Ishikawa (cell line): ENCODE measurements around the gene OR1D5.

Experiments used
- CEBPB ChIP-seq: IDR thresholded peaks from 2 replicates; pipeline ENCODE4 v1.6.1; 2012
- CREB1 ChIP-seq: IDR thresholded peaks from 2 replicates; pipeline ENCODE4 v1.6.1; 2012; ENCODE audit warnings: low read depth
- EGR1 ChIP-seq: IDR thresholded peaks from 2 replicates; pipeline ENCODE4 v1.6.1; 2012
- EP300 ChIP-seq: IDR thresholded peaks from 2 replicates; pipeline ENCODE4 v1.6.1; 2012; ENCODE audit warnings: borderline replicate concordance
- FOXM1 ChIP-seq: IDR thresholded peaks from 2 replicates; pipeline ENCODE4 v1.6.1; 2012; ENCODE audit warnings: low read depth, borderline replicate concordance
- NFIC ChIP-seq: IDR thresholded peaks from 2 replicates; pipeline ENCODE4 v1.6.1; 2012
- RAD21 ChIP-seq: IDR thresholded peaks from 2 replicates; pipeline ENCODE4 v1.6.1; 2012; ENCODE audit warnings: low read depth
- TAF1 ChIP-seq: IDR thresholded peaks from 2 replicates; pipeline ENCODE4 v1.6.1; 2012; ENCODE audit warnings: low read depth, mild to moderate bottlenecking
- TCF12 ChIP-seq: IDR thresholded peaks from 2 replicates; pipeline ENCODE4 v1.6.1; 2012; ENCODE audit warnings: low read depth
- TEAD4 ChIP-seq: IDR thresholded peaks from 2 replicates; pipeline ENCODE4 v1.6.1; 2012
- YY1 ChIP-seq: IDR thresholded peaks from 2 replicates; pipeline ENCODE4 v1.6.1; 2012; ENCODE audit warnings: low read depth
- ZBTB7A ChIP-seq: IDR thresholded peaks from 2 replicates; pipeline ENCODE4 v1.6.1; 2012; ENCODE audit warnings: low read depth
- TF ChIP-seq, protein P1 (sequence below): IDR thresholded peaks from 2 replicates; pipeline ENCODE4 v1.6.1; 2012
- TF ChIP-seq, protein P2 (sequence below): IDR thresholded peaks from 2 replicates; pipeline ENCODE4 v1.6.1; 2012; ENCODE audit warnings: low read depth, mild to moderate bottlenecking
- TF ChIP-seq, protein P3 (sequence below): IDR thresholded peaks from 2 replicates; pipeline ENCODE4 v1.6.1; 2012

The OR1D5 gene

GRCh38 chr17:3026856-3027751, 36.3 kb downstream of the OR1D5 start:
- TF ChIP-seq, protein P1, sequence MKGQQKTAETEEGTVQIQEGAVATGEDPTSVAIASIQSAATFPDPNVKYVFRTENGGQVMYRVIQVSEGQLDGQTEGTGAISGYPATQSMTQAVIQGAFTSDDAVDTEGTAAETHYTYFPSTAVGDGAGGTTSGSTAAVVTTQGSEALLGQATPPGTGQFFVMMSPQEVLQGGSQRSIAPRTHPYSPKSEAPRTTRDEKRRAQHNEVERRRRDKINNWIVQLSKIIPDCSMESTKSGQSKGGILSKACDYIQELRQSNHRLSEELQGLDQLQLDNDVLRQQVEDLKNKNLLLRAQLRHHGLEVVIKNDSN, result no peak
- TF ChIP-seq, protein P2, sequence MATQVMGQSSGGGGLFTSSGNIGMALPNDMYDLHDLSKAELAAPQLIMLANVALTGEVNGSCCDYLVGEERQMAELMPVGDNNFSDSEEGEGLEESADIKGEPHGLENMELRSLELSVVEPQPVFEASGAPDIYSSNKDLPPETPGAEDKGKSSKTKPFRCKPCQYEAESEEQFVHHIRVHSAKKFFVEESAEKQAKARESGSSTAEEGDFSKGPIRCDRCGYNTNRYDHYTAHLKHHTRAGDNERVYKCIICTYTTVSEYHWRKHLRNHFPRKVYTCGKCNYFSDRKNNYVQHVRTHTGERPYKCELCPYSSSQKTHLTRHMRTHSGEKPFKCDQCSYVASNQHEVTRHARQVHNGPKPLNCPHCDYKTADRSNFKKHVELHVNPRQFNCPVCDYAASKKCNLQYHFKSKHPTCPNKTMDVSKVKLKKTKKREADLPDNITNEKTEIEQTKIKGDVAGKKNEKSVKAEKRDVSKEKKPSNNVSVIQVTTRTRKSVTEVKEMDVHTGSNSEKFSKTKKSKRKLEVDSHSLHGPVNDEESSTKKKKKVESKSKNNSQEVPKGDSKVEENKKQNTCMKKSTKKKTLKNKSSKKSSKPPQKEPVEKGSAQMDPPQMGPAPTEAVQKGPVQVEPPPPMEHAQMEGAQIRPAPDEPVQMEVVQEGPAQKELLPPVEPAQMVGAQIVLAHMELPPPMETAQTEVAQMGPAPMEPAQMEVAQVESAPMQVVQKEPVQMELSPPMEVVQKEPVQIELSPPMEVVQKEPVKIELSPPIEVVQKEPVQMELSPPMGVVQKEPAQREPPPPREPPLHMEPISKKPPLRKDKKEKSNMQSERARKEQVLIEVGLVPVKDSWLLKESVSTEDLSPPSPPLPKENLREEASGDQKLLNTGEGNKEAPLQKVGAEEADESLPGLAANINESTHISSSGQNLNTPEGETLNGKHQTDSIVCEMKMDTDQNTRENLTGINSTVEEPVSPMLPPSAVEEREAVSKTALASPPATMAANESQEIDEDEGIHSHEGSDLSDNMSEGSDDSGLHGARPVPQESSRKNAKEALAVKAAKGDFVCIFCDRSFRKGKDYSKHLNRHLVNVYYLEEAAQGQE, result no peak
- TF ChIP-seq EGR1 (no peak), NFIC (no peak), TAF1 (no peak), CREB1 (no peak), YY1 (no peak), RAD21 (no peak), FOXM1 (no peak)
- TF ChIP-seq, protein P3, sequence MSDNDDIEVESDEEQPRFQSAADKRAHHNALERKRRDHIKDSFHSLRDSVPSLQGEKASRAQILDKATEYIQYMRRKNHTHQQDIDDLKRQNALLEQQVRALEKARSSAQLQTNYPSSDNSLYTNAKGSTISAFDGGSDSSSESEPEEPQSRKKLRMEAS, result no peak

- no peak for TF ChIP-seq TEAD4
- TF ChIP-seq NFIC, result no peak
Measured at GRCh38 chr17:3026125-3026855, 37.1 kb downstream of the OR1D5 start.

DNA sequence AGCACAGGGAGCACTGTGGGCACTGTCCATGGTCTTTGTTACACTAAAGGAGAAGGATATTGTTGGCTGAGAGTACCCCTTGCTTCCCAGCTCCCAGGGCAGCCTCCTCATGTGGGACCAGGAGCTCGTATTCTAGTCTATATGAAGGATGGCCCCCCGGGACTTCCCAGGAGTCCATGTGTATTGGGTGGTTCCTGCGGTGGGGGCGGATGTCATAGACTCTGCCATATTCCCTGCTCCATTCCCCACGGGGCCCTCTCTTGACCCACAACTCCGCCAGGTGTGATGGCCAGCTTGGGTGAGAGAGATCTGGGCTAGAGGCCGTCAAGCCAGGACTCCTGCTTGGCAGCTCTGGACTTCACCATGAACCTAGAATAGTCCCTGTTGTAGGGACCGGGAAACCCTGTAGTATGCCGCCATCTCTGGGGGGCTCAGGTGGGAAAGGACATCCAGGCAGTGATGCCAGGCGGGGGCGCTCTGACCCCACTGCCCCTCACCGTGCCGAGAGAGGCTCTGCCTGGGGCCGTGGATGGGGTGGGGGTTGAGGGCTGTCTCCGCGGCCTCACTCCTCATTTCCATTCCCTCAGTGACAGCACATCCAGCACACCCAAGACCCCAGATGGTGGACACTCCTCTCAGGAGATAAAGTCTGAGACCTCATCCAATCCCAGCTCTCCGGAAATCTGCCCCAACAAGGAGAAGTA, 37.8 kb downstream of the OR1D5 start:
- TF ChIP-seq CEBPB, result no peak
- no peak for TF ChIP-seq TEAD4
- no peak for TF ChIP-seq YY1
- no peak for TF ChIP-seq TAF1

DNA sequence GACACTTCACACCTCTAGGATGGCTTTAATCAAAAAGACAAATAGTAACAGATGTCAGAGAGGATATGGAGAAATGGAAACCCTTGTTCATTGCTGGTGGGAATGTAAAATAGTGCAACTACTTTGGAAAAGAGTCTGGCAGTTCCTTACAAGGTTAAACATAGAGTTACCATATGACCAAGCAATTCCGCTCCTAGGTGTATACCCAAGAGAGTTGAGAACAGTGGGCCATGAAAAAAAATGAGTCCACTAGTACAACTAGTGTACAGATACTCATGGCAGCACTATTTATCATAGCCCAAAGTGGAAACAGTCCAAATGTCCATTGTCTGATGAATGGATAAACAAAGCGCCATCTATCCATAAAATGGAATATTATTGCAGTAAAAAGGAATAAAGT, 39.1 kb downstream of the OR1D5 start:
- TF ChIP-seq TCF12 (no peak), EP300 (no peak), CEBPB (no peak), EGR1 (no peak), TEAD4 (no peak), ZBTB7A (no peak), NFIC (no peak), RAD21 (no peak), TAF1 (no peak), CREB1 (no peak), FOXM1 (no peak), YY1 (no peak)
- TF ChIP-seq, protein P3, result no peak
- TF ChIP-seq, protein P1, result no peak
- TF ChIP-seq, protein P2, result no peak

DNA sequence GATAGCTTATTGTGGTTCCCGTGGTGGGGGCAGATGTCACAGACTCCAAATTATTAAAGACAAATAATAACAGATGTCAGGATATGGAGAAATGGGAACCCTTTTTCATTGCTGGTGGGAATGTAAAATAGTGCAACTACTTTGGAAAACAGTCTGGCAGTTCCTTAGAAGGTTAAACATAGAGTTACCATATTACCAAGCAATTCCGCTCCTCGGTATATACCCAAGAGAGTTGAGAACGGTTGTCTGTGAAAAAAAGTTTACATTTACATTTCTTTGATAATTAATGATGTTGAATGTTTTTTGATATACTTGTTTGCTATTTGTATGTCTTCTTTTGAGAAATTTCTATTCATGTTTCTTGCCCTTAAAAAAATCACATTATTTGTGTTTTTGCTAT, 41.2 kb downstream of the OR1D5 start:
- TF ChIP-seq EP300 (no peak), TCF12 (no peak), TEAD4 (no peak), CREB1 (no peak), NFIC (no peak), TAF1 (no peak), ZBTB7A (no peak), CEBPB (no peak), RAD21 (no peak), YY1 (no peak), FOXM1 (no peak), EGR1 (no peak)
- TF ChIP-seq, protein P1, result no peak
- TF ChIP-seq, protein P3, result no peak
- TF ChIP-seq, protein P2, result no peak
